H9 (cell line): ENCODE measurements around the gene ANKS3. TPM values are rescaled to one million over a fixed set of nuclear protein-coding genes. Genes with fewer than 3 reads are reported as not detected.

Experiments
- DNase-seq: peaks from one replicate; pipeline ENCODE4 v3.0.0-alpha.2; 2017
- H2AFZ ChIP-seq: one replicate; pipeline ENCODE4 v1.6.1; 2013; ENCODE audit warnings: mild to moderate bottlenecking, low read length, control low read depth, moderate library complexity
- H2AK5ac ChIP-seq: 2 replicates; pipeline ENCODE4 v1.6.1; 2013; ENCODE audit warnings: low read length, control low read depth, mixed read lengths; ENCODE audit not compliant: insufficient read length
- H2BK120ac ChIP-seq: one replicate; pipeline ENCODE4 v1.6.1; 2013; ENCODE audit warnings: low read depth, mild to moderate bottlenecking, low read length, control low read depth, inconsistent platforms; ENCODE audit not compliant: poor library complexity, severe bottlenecking
- H2BK12ac ChIP-seq: 2 replicates; pipeline ENCODE4 v1.6.1; 2013; ENCODE audit warnings: low read length, control low read depth, mixed read lengths, low read depth; ENCODE audit not compliant: insufficient read length
- H2BK15ac ChIP-seq: 2 replicates; pipeline ENCODE4 v1.6.1; 2013; ENCODE audit warnings: low read depth, low read length, control low read depth
- H2BK20ac ChIP-seq: one replicate; pipeline ENCODE4 v1.6.1; 2013; ENCODE audit warnings: low read depth, mild to moderate bottlenecking, low read length, control low read depth, inconsistent platforms; ENCODE audit not compliant: poor library complexity, severe bottlenecking
- H2BK5ac ChIP-seq: 2 replicates; pipeline ENCODE4 v1.6.1; 2013; ENCODE audit warnings: low read length, control low read depth, mixed read lengths; ENCODE audit not compliant: insufficient read length
- H3K14ac ChIP-seq: 2 replicates; pipeline ENCODE4 v1.6.1; 2013; ENCODE audit warnings: low read length, control low read depth; ENCODE audit not compliant: insufficient read depth
- H3K18ac ChIP-seq: 2 replicates; pipeline ENCODE4 v1.6.1; 2013; ENCODE audit warnings: low read depth, mild to moderate bottlenecking, mixed read lengths, low read length, control low read depth; ENCODE audit not compliant: insufficient read length
- H3K23ac ChIP-seq: 2 replicates; pipeline ENCODE4 v1.6.1; 2013; ENCODE audit warnings: low read length, control low read depth, mixed read lengths, low read depth; ENCODE audit not compliant: insufficient read length
- H3K23me2 ChIP-seq: 2 replicates; pipeline ENCODE4 v1.6.1; 2013; ENCODE audit warnings: low read depth, mild to moderate bottlenecking, mixed read lengths, low read length, control low read depth; ENCODE audit not compliant: insufficient read length, poor library complexity, severe bottlenecking
- H3K27ac ChIP-seq: 2 replicates; pipeline ENCODE4 v1.5.1; 2013; ENCODE audit warnings: low read length, control low read depth, mixed read lengths, low read depth; ENCODE audit not compliant: insufficient read length
- H3K27me3 ChIP-seq: 2 replicates; pipeline ENCODE4 v1.6.1; 2013; ENCODE audit warnings: low read length, control low read depth, inconsistent platforms; ENCODE audit not compliant: insufficient read depth
- H3K4ac ChIP-seq: 2 replicates; pipeline ENCODE4 v1.6.1; 2013; ENCODE audit warnings: low read depth, mild to moderate bottlenecking, control low read depth, inconsistent platforms, low read length, moderate library complexity
- H3K4me1 ChIP-seq: 2 replicates; pipeline ENCODE4 v1.6.1; 2013; ENCODE audit warnings: low read length, control low read depth, inconsistent platforms; ENCODE audit not compliant: insufficient read depth
- H3K4me2 ChIP-seq: 2 replicates; pipeline ENCODE4 v1.6.1; 2013; ENCODE audit warnings: low read length, control low read depth, mixed read lengths; ENCODE audit not compliant: insufficient read length, insufficient read depth
- H3K56ac ChIP-seq: 2 replicates; pipeline ENCODE4 v1.6.1; 2013; ENCODE audit warnings: low read depth, mild to moderate bottlenecking, mixed read lengths, low read length, control low read depth; ENCODE audit not compliant: insufficient read length
- H3K79me1 ChIP-seq: 2 replicates; pipeline ENCODE4 v1.6.1; 2013; ENCODE audit warnings: low read depth, mild to moderate bottlenecking, moderate library complexity, low read length, control low read depth, inconsistent platforms; ENCODE audit not compliant: insufficient read depth, poor library complexity, severe bottlenecking
- H3K79me2 ChIP-seq: 2 replicates; pipeline ENCODE4 v1.6.1; 2013; ENCODE audit warnings: low read length, control low read depth, inconsistent platforms; ENCODE audit not compliant: insufficient read depth
- H3K9ac ChIP-seq: 2 replicates; pipeline ENCODE4 v1.6.1; 2013; ENCODE audit warnings: low read length, control low read depth, mixed read lengths; ENCODE audit not compliant: insufficient read length; ENCODE audit errors: extremely low read depth
- H3K9me3 ChIP-seq: one replicate; pipeline ENCODE4 v1.6.1; 2013; ENCODE audit warnings: low read depth, low read length, inconsistent platforms; ENCODE audit not compliant: control insufficient read depth
- H3T11ph ChIP-seq: one replicate; pipeline ENCODE4 v1.6.1; 2013; ENCODE audit warnings: mild to moderate bottlenecking, low read length, control low read depth, inconsistent platforms
- H4K20me1 ChIP-seq: one replicate; pipeline ENCODE4 v1.6.1; 2013; ENCODE audit not compliant: control insufficient read depth, insufficient read length, insufficient read depth
- H4K5ac ChIP-seq: 2 replicates; pipeline ENCODE4 v1.6.1; 2013; ENCODE audit warnings: low read depth, mild to moderate bottlenecking, mixed read lengths, low read length, control low read depth; ENCODE audit not compliant: insufficient read length
- H4K8ac ChIP-seq: replicated peaks from 2 replicates; pipeline ENCODE4 v1.6.1; 2013; ENCODE audit warnings: low read length, control low read depth, mixed read lengths, low read depth; ENCODE audit not compliant: insufficient read length
- H4K91ac ChIP-seq: 2 replicates; pipeline ENCODE4 v1.6.1; 2013; ENCODE audit warnings: low read depth, mild to moderate bottlenecking, moderate library complexity, mixed read lengths, low read length, control low read depth; ENCODE audit not compliant: insufficient read length
- H3K27ac Mint-ChIP-seq, 3 experiments: 2 replicates in 2 of 3; 3 replicates in 1 of 3; pipeline ENCODE4 v1.8.0; 2020 to 2021; ENCODE audit warnings: mixed read lengths in 3 of 3, mild to moderate bottlenecking in 1 of 3, moderate library complexity in 1 of 3
- H3K27me3 Mint-ChIP-seq: 2 replicates; pipeline ENCODE4 v1.8.0; 2021; ENCODE audit warnings: low read depth, mild to moderate bottlenecking, moderate library complexity, mixed read lengths
- H3K36me3 Mint-ChIP-seq, 3 experiments: 2 replicates in 2 of 3; 3 replicates in 1 of 3; pipeline ENCODE4 v1.8.0; 2020 to 2021; ENCODE audit warnings: low read depth in 3 of 3, mixed read lengths in 3 of 3; ENCODE audit not compliant: insufficient read depth in 1 of 3
- H3K4me1 Mint-ChIP-seq, 2 experiments: 2 replicates each; pipeline ENCODE4 v1.8.0; 2020; ENCODE audit warnings: mixed read lengths in 2 of 2
- H3K4me3 Mint-ChIP-seq, 2 experiments: 2 replicates in 1 of 2; 3 replicates in 1 of 2; pipeline ENCODE4 v1.8.0; 2020 to 2021; ENCODE audit warnings: mild to moderate bottlenecking in 2 of 2, mixed read lengths in 2 of 2, moderate library complexity in 1 of 2
- H3K9me3 Mint-ChIP-seq, 2 experiments: 2 replicates in 1 of 2; 3 replicates in 1 of 2; pipeline ENCODE4 v1.8.0; 2020; ENCODE audit warnings: mild to moderate bottlenecking in 2 of 2, mixed read lengths in 2 of 2, moderate library complexity in 1 of 2
- CTCF ChIP-seq: fragments of 200-600 bp; sonication (generic); conservative IDR thresholded peaks from 3 replicates; pipeline ENCODE4 v1.8.0; 2021; ENCODE audit warnings: antibody characterized with exemption, mild to moderate bottlenecking
- WGBS: extraction: QIAGEN DNeasy Blood & Tissue Kit; methylation state at CpG from one replicate; pipeline ENCODE4 v1.1.7; 2013; ENCODE audit warnings: missing lambda C conversion rate, low lambda C conversion rate, mixed read lengths; ENCODE audit not compliant: insufficient read length; ENCODE audit errors: extremely low coverage; 5-methylcytosine and 5-hydroxymethylcytosine counted together
- total RNA-seq: library from RNA; stranded (reverse); gene quantifications from 2 replicates; pipeline ENCODE4 v1.2.1, GENCODE V29; 2021

ANKS3 gene
- total RNA-seq, 1 experiment from 2014 or later, result 32.0 TPM

- no peak for DNase-seq
- Mint-ChIP-seq H3K27ac (peak overlapping the region; percentile 11 to 79 (median 58); a peak in 4 of 7 replicates), H3K27me3 (no peaks in the 10 kb centered on the region), H3K4me1 (peaks cover 2 to 8% of the 10 kb centered on the region in 2 experiments; a peak in 3 of 4 replicates), H3K36me3 (peaks cover 1 to 48% (median 5%) of the 10 kb centered on the region in 3 experiments; a peak in 5 of 7 replicates), H3K9me3 (no peaks in the 10 kb centered on the region), H3K4me3 (no peak overlapping the region)
- Histone ChIP-seq H3K4me1 (no peaks in the 10 kb centered on the region; the same call in 1 of the 2 replicates), H2BK12ac (no peak overlapping the region), H2BK120ac (no peak overlapping the region), H3K4me2 (no peak overlapping the region), H3K23me2 (no peaks in the 10 kb centered on the region), H3K4ac (no peak overlapping the region), H3K9me3 (no peaks in the 10 kb centered on the region), H3K18ac (no peak overlapping the region), H3K14ac (no peak overlapping the region; the same call in 1 of the 2 replicates), H4K20me1 (no peaks in the 10 kb centered on the region), H2BK5ac (no peak overlapping the region), H3K27me3 (no peaks in the 10 kb centered on the region), H4K5ac (no peak overlapping the region), H3K9ac (no peak overlapping the region), H2AK5ac (no peak overlapping the region), H3K79me2 (no peaks in the 10 kb centered on the region), H2BK20ac (no peak overlapping the region), H3K27ac (no peak overlapping the region), H3T11ph (no peak overlapping the region), H3K23ac (no peak overlapping the region), H4K91ac (no peak overlapping the region), H3K56ac (no peak overlapping the region), H3K79me1 (no peaks in the 10 kb centered on the region), H2BK15ac (no peak overlapping the region), H4K8ac (no peak overlapping the region), H2AFZ (no peak overlapping the region)
- WGBS, result no CpG with 5 or more reads among the region's 33 CpGs
- no peak for TF ChIP-seq CTCF
Observed at GRCh38 chr16:4673387-4674046, 60.6 kb downstream of the ANKS3 start.
